GM12878 (cell line): Measurements from ENCODE around the gene CRB1. TPM values are rescaled to one million over a fixed set of nuclear protein-coding genes. Genes with fewer than 3 reads are reported as not detected.

Experiments used
- CEBPZ ChIP-seq: fragments of 150-350 bp; IDR thresholded peaks from 2 replicates; pipeline ENCODE4 v1.6.1; 2016; ENCODE audit warnings: low read depth, low read length
- CHD1 ChIP-seq: IDR thresholded peaks from 2 replicates; pipeline ENCODE4 v1.6.1; 2012; ENCODE audit warnings: low read depth, low read length, improper control_type of control experiment
- DPF2 ChIP-seq: fragments of 450-650 bp; IDR thresholded peaks from 2 replicates; pipeline ENCODE4 v1.6.1; 2017; ENCODE audit warnings: mild to moderate bottlenecking
- ELK1 ChIP-seq: IDR thresholded peaks from 2 replicates; pipeline ENCODE4 v1.6.1; 2012; ENCODE audit warnings: low read depth, low read length, improper control_type of control experiment
- EP300 ChIP-seq, 2 experiments: fragments of 150-350 bp in 1 of 2; IDR thresholded peaks; 2 replicates each; pipeline ENCODE4 v1.6.1; 2011 to 2012; ENCODE audit warnings: low read depth in 2 of 2, low read length in 2 of 2, borderline replicate concordance in 1 of 2, improper control_type of control experiment in 1 of 2, inconsistent platforms in 1 of 2; ENCODE audit not compliant: control insufficient read depth in 1 of 2
- HDGF ChIP-seq: fragments of 450-650 bp; IDR thresholded peaks from 2 replicates; pipeline ENCODE4 v1.6.1; 2016; ENCODE audit warnings: antibody characterized with exemption
- KLF5 ChIP-seq: fragments of 450-650 bp; IDR thresholded peaks from 2 replicates; pipeline ENCODE4 v1.6.1; 2014; ENCODE audit warnings: mild to moderate bottlenecking; ENCODE audit not compliant: partially characterized antibody
- MYB ChIP-seq: fragments of 150-350 bp; IDR thresholded peaks from 2 replicates; pipeline ENCODE4 v1.6.1; 2014; ENCODE audit warnings: mild to moderate bottlenecking, low read depth, low read length, borderline replicate concordance
- PKNOX1 ChIP-seq: fragments of 450-650 bp; IDR thresholded peaks from 2 replicates; pipeline ENCODE4 v1.6.1; 2016; ENCODE audit warnings: mild to moderate bottlenecking
- SIX5 ChIP-seq: IDR thresholded peaks from 2 replicates; pipeline ENCODE4 v1.6.1; 2011; ENCODE audit warnings: mild to moderate bottlenecking, low read depth, low read length, moderate library complexity; ENCODE audit not compliant: severe bottlenecking
- SMC3 ChIP-seq: IDR thresholded peaks from 2 replicates; pipeline ENCODE4 v1.6.1; 2011; ENCODE audit warnings: low read length, improper control_type of control experiment, borderline replicate concordance
- SRF ChIP-seq, 2 experiments: IDR thresholded peaks; 2 replicates each; pipeline ENCODE4 v1.6.1; 2011; ENCODE audit warnings: low read depth in 2 of 2, low read length in 2 of 2, mild to moderate bottlenecking in 1 of 2, moderate library complexity in 1 of 2
- ZBTB40 ChIP-seq: fragments of 450-650 bp; IDR thresholded peaks from 2 replicates; pipeline ENCODE4 v1.6.1; 2016; ENCODE audit warnings: mild to moderate bottlenecking, moderate library complexity, borderline replicate concordance
- ZNF687 ChIP-seq: fragments of 450-650 bp; IDR thresholded peaks from 2 replicates; pipeline ENCODE4 v1.6.1; 2017; ENCODE audit warnings: mild to moderate bottlenecking, moderate library complexity
- polyA plus RNA-seq, 11 experiments: library from polyadenylated mRNA; depleted of rRNA in 4 of 11; unstranded in 6 of 11; stranded (reverse) in 5 of 11; fragments of >200 nt; fragmentation: Nextera tagmentation in 4 of 11; fragmentation: Illumina TruSeq in 1 of 11; extraction: Ambion mirVana in 4 of 11; extraction: Trizol in 1 of 11; gene quantifications; 1 replicate in 1 of 11; 2 replicates in 10 of 11; pipeline versions ENCODE4 v1.2.1 to v1.2.3, GENCODE V29; 2011 to 2016; ENCODE audit warnings: inconsistent platforms in 2 of 11, missing spikeins in 2 of 11, low read depth in 1 of 11
- total RNA-seq, 4 experiments: library from RNA; depleted of rRNA in 3 of 4; stranded (reverse); fragments of >200 nt in 3 of 4; fragmentation: Illumina TruSeq in 1 of 4; extraction: Trizol in 1 of 4; gene quantifications; 2 replicates each; pipeline versions ENCODE4 v1.2.1 to v1.2.3, GENCODE V29; 2013 to 2021

The CRB1 gene
- total and polyA plus RNA-seq, 10 of the 15 experiments (the other 5 are each of a cell fraction or from before 2014, with no cell fraction given) = 0.06 to 0.10 (median 0.06) TPM; not detected in 7

- no peak for TF ChIP-seq ZBTB40
- TF ChIP-seq SRF (IDR thresholded peaks at IDR 0.05; ENCODE audit: low read depth in 2 of 2, low read length in 2 of 2) = no peak
- no peak for TF ChIP-seq ELK1
- TF ChIP-seq HDGF = no peak
- TF ChIP-seq EP300 (IDR thresholded peaks at IDR 0.05; ENCODE audit: borderline replicate concordance in 1 of 2, control insufficient read depth in 1 of 2, low read depth in 2 of 2, low read length in 2 of 2) = no peak
- TF ChIP-seq SIX5 = no peak
- no peak for TF ChIP-seq CHD1
- TF ChIP-seq ZNF687 = no peak
- TF ChIP-seq MYB = no peak
- no peak for TF ChIP-seq DPF2
- TF ChIP-seq KLF5 = no peak
- no peak for TF ChIP-seq SMC3
- no peak for TF ChIP-seq PKNOX1
- TF ChIP-seq CEBPZ = no peak
Measured at GRCh38 chr1:197515421-197515820, 247.4 kb downstream of the CRB1 start (continued).
